Progenitor cell of endocrine pancreas (in vitro differentiated cells): ENCODE data around the gene SWSAP1. TPM values are rescaled to one million over a fixed set of nuclear protein-coding genes. Genes with fewer than 3 reads are reported as not detected.

Source experiments
- DNase-seq: peaks from one replicate; pipeline ENCODE4 v3.0.0; 2021; ENCODE audit warnings: low spot score; ENCODE audit not compliant: unreplicated experiment
- H3K27ac Mint-ChIP-seq: 2 replicates; pipeline ENCODE4 v1.8.0; 2021; ENCODE audit warnings: mild to moderate bottlenecking, moderate library complexity, mixed read lengths
- H3K27me3 Mint-ChIP-seq: 2 replicates; pipeline ENCODE4 v1.8.0; 2021; ENCODE audit warnings: mixed read lengths
- H3K36me3 Mint-ChIP-seq: 2 replicates; pipeline ENCODE4 v1.8.0; 2022; ENCODE audit warnings: mixed read lengths; ENCODE audit not compliant: insufficient read depth
- H3K4me1 Mint-ChIP-seq: 2 replicates; pipeline ENCODE4 v1.8.0; 2021; ENCODE audit warnings: low read depth, mixed read lengths
- H3K4me3 Mint-ChIP-seq: 2 replicates; pipeline ENCODE4 v1.8.0; 2021; ENCODE audit warnings: low read depth, mild to moderate bottlenecking, moderate library complexity, mixed read lengths
- H3K9me3 Mint-ChIP-seq: 2 replicates; pipeline ENCODE4 v1.8.0; 2021; ENCODE audit warnings: low read depth, mixed read lengths
- CTCF ChIP-seq: fragments of 200-600 bp; sonication (generic); IDR thresholded peaks from one replicate; pipeline ENCODE4 v1.5.0; 2021; ENCODE audit warnings: antibody characterized with exemption, mild to moderate bottlenecking; ENCODE audit not compliant: unreplicated experiment
- total RNA-seq: library from RNA; stranded (reverse); gene quantifications from 2 replicates; pipeline ENCODE4 v1.2.1, GENCODE V29; 2021

SWSAP1 gene
- total RNA-seq, 1 donor from 2014 or later = 3.2 TPM

- Mint-ChIP-seq H3K27ac (no peak overlapping the region), H3K4me1 (peaks cover 4% of the 10 kb centered on the region), H3K4me3 (no peak overlapping the region), H3K36me3 (peaks cover 11% of the 10 kb centered on the region), H3K9me3 (peaks cover 3% of the 10 kb centered on the region), H3K27me3 (no peaks in the 10 kb centered on the region)
- no peak for TF ChIP-seq CTCF
- no peak for DNase-seq
These were observed 16.6 kb downstream of the SWSAP1 start for GRCh38 chr19:11390933-11391680.

DNA sequence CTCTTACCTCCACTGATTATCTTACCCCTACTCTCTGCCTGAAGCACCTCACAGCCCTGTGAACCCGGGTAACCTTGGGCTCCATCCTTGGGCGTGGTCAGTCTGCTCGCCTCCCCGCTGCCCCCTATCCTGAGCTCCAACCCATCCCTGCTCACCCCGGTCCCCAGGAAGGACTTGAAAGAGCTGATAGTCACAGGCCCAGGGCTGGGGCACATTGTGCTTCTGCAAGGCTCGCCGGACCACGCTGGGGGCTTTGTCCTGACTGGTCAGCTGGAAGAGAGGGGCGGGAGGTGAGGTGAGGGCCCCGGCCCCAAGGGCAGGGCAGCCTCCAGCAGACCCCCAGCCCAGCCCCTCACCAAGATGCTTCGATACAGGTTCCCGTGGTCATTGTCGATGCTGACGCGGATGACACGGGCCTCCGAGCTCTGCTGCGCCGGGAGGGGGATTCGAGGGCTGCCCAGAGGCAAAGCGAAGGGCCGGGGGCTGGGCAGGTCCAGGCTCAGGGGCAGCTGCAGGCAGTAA is 22.7 kb downstream of the SWSAP1 start:
- Mint-ChIP-seq H3K27me3 (no peaks in the 10 kb centered on the region), H3K4me1 (no peaks in the 10 kb centered on the region), H3K9me3 (no peaks in the 10 kb centered on the region), H3K27ac (no peak overlapping the region), H3K4me3 (no peak overlapping the region), H3K36me3 (peaks cover 24% of the 10 kb centered on the region)
- no peak for DNase-seq
- TF ChIP-seq CTCF = no peak

DNA sequence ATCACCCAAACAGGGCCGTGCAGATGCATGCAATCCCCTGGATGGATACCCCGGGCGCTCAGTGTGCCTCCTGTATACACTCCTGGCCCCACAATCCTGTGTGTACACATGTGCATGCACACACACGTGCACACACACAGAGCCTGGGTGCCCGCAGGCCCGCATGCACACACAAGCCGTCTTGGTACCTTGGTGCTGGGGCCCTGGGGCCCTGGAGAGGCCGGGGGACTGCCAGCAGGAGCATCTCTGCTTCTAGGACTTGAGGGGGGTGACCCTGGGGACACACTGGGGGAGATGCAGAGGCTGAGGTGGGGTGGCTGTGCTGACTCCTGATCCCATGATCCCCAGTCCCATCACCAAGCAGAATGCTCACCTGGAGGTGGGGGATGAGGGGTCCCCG is 25.2 kb downstream of the SWSAP1 start:
- H3K9me3 Mint-ChIP-seq = no peaks in the 10 kb centered on the region
- H3K27me3 Mint-ChIP-seq = no peaks in the 10 kb centered on the region
- H3K4me3 Mint-ChIP-seq = no peak overlapping the region
- no peak overlapping the region for H3K27ac Mint-ChIP-seq
- H3K4me1 Mint-ChIP-seq = no peaks in the 10 kb centered on the region
- no peak for DNase-seq
- no peak for TF ChIP-seq CTCF
- peaks cover 18% of the 10 kb centered on the region for H3K36me3 Mint-ChIP-seq

- no peak overlapping the region for H3K27ac Mint-ChIP-seq
- no peak overlapping the region for H3K4me3 Mint-ChIP-seq
- no peak for TF ChIP-seq CTCF
- no peaks in the 10 kb centered on the region for H3K27me3 Mint-ChIP-seq
- no peaks in the 10 kb centered on the region for H3K9me3 Mint-ChIP-seq
- H3K36me3 Mint-ChIP-seq = peaks cover 19% of the 10 kb centered on the region
- no peaks in the 10 kb centered on the region for H3K4me1 Mint-ChIP-seq
- DNase-seq = no peak
These were observed 26.3 kb downstream of the SWSAP1 start for GRCh38 chr19:11400798-11401197.

DNA sequence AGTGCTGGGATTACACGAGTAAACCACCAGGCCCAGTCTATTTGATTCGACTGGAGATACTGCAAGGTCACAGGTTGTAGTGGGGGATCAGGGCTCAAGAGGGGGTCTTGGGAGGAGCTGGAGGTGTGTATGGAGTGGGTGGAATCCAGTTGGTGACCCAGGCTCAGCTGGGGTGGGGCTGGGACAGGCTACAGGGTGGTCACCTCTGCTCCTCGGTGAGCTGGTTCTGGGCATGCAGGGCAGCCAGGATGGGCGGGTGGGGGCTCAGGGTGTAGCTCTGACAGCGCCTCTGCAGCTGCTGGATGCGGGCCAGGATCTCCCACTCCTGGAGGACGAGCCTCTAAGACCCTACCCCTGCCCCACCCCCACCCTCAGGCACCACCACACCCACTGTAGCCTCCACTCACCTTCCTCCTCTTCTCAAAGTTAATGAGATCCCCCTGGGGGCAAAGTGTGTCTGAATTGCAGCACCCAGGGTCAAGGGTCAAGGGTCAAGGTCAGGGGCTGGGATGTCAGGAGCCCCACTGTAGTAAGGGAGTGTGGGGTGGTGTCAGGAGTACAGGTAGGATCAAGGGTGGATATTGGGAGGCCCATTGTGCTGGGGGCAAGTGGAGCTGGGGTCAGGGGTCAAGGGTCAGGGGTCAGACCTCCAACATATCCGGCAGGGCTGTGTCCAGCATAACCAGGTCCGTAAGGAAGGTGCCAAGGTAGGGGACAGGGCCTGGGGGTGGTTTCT is 27.5 kb downstream of the SWSAP1 start:
- TF ChIP-seq CTCF = no peak
- H3K36me3 Mint-ChIP-seq = peaks cover 17% of the 10 kb centered on the region

More for the DNA sequence above, 27.5 kb downstream of the SWSAP1 start:
- Mint-ChIP-seq H3K9me3 (no peaks in the 10 kb centered on the region), H3K4me3 (no peak overlapping the region), H3K27me3 (no peaks in the 10 kb centered on the region), H3K4me1 (no peaks in the 10 kb centered on the region), H3K27ac (no peak overlapping the region)
- DNase-seq = no peak
